OCI-LY7 (cell line): Measurements from ENCODE around the gene CRYAB. TPM values are rescaled to one million over a fixed set of nuclear protein-coding genes. Genes with fewer than 3 reads are reported as not detected.

Experiments used
- BruUV-seq: library from RNA; stranded (reverse); fragments of 400-500 nt; replicated peaks from 2 replicates; lab custom pipeline; 2021; lab: Mats Ljungman, UMichigan
- CTCF ChIA-PET: fragments of 300-600 bp; sonication (Branson Sonifier 250); formaldehyde crosslinking; loops from one replicate; lab custom pipeline; 2022; ENCODE audit warnings: antibody characterized with exemption; ENCODE audit not compliant: unreplicated experiment; lab: Charles Lee
- POLR2A ChIA-PET: fragments of 300-600 bp; sonication (Branson Sonifier 250); formaldehyde crosslinking; loops from one replicate; lab custom pipeline; 2022; ENCODE audit warnings: antibody characterized with exemption; lab: Charles Lee
- DNase-seq: peaks from one replicate; pipeline ENCODE4 v3.0.0-alpha.2; 2015; ENCODE audit warnings: low spot score
- H2AFZ ChIP-seq: fragments of 200-600 bp; sonication (generic), shearing (Covaris generic); 2 replicates; pipeline ENCODE4 v1.6.1; 2014; ENCODE audit warnings: mild to moderate bottlenecking, antibody characterized with exemption, low read length, moderate library complexity
- H3K27ac ChIP-seq: fragments of 200-600 bp; sonication (generic); 2 replicates; pipeline ENCODE4 v1.5.1; 2014; ENCODE audit warnings: mixed run types, low read depth, mild to moderate bottlenecking, moderate library complexity, low read length, inconsistent platforms; ENCODE audit not compliant: poor library complexity, severe bottlenecking
- H3K36me3 ChIP-seq: fragments of 200-600 bp; sonication (generic); 2 replicates; pipeline ENCODE4 v1.6.1; 2014; ENCODE audit warnings: mild to moderate bottlenecking, antibody characterized with exemption, low read length, moderate library complexity, mixed read lengths; ENCODE audit not compliant: insufficient read depth
- H3K4me1 ChIP-seq: fragments of 200-600 bp; sonication (generic); 2 replicates; pipeline ENCODE4 v1.5.1; 2014; ENCODE audit warnings: mild to moderate bottlenecking, low read length; ENCODE audit not compliant: insufficient read depth, poor library complexity, severe bottlenecking
- H3K4me2 ChIP-seq: fragments of 200-600 bp; sonication (generic); 2 replicates; pipeline ENCODE4 v1.6.1; 2014; ENCODE audit warnings: mild to moderate bottlenecking, low read length
- H3K4me3 ChIP-seq: fragments of 200-600 bp; sonication (generic); 2 replicates; pipeline ENCODE4 v1.5.1; 2014; ENCODE audit warnings: mild to moderate bottlenecking, low read depth, low read length; ENCODE audit not compliant: poor library complexity, severe bottlenecking
- H3K79me2 ChIP-seq: fragments of 200-600 bp; sonication (generic); 2 replicates; pipeline ENCODE4 v1.6.1; 2016; ENCODE audit warnings: low read depth, mild to moderate bottlenecking, low read length, moderate library complexity, mixed read lengths; ENCODE audit not compliant: insufficient read depth
- H3K9me2 ChIP-seq: fragments of 200-600 bp; sonication (generic); 2 replicates; pipeline ENCODE4 v1.6.1; 2016; ENCODE audit warnings: mild to moderate bottlenecking, low read length, mixed read lengths; ENCODE audit not compliant: insufficient read depth
- H3K9me3 ChIP-seq: fragments of 200-600 bp; sonication (generic); 2 replicates; pipeline ENCODE4 v1.6.1; 2014; ENCODE audit warnings: mild to moderate bottlenecking, mixed run types, low read length, mixed read lengths
- H4K20me1 ChIP-seq: fragments of 200-600 bp; sonication (generic); 2 replicates; pipeline ENCODE4 v1.6.1; 2014; ENCODE audit warnings: mild to moderate bottlenecking, antibody characterized with exemption, low read length, moderate library complexity, mixed read lengths; ENCODE audit not compliant: insufficient read depth
- CTCF ChIP-seq: fragments of 200-600 bp; sonication (generic); conservative IDR thresholded peaks from 2 replicates; pipeline ENCODE4 v1.5.1; 2014; ENCODE audit warnings: mild to moderate bottlenecking, antibody characterized with exemption, low read length, moderate library complexity, mixed read lengths
- EZH2phosphoT487 ChIP-seq: fragments of 200-600 bp; sonication (generic); IDR thresholded peaks from 2 replicates; pipeline ENCODE4 v1.6.1; 2018; ENCODE audit warnings: low read depth, borderline replicate concordance, mild to moderate bottlenecking, mixed run types, antibody characterized with exemption, low read length, moderate library complexity, mixed read lengths
- intact Hi-C: fragments of 100-400 bp; cut with micrococcal nuclease; formaldehyde crosslinking; loops from one replicate; pipeline ENCODE4 v1.10.0; 2022; ENCODE audit not compliant: unreplicated experiment
- total RNA-seq, 2 experiments: library from RNA; depleted of rRNA in 1 of 2; stranded (reverse); fragments of >200 nt in 1 of 2; shearing (Covaris generic) in 1 of 2; gene quantifications; 2 replicates each; pipeline ENCODE4 v1.2.3, GENCODE V29; 2014 to 2022

CRYAB gene
- total RNA-seq, 2 experiments from 2014 or later = not detected

- Histone ChIP-seq H4K20me1 (no peaks in the 10 kb centered on the region), H3K9me3 (no peaks in the 10 kb centered on the region), H3K4me1 (peaks cover 42% of the 10 kb centered on the region), H2AFZ (peak overlapping the region; percentile 98), H3K79me2 (no peaks in the 10 kb centered on the region), H3K4me2 (peak overlapping the region; percentile 83), H3K9me2 (no peaks in the 10 kb centered on the region), H3K4me3 (peak overlapping the region; percentile 70), H3K36me3 (no peaks in the 10 kb centered on the region), H3K27ac (no peak overlapping the region)
- intact Hi-C loops = loop anchor here (5.0 kb wide), 1 partner anchor 149 kb away; the partner anchor contains the start of genes SDHD and TIMM8B
- CTCF ChIA-PET = interaction anchor here (0.7 to 3.6 kb wide), 3 partner anchors 11 to 44 kb away, joined by 3 to 12 read pairs (median 12); no protein-coding TSS in a partner anchor
- BruUV-seq = no TSS peak
- no peak for TF ChIP-seq CTCF
- POLR2A ChIA-PET = interaction anchor here (0.6 to 6.4 kb wide), 13 partner anchors 8 to 360 kb away, joined by 3 to 54 read pairs (median 3); partner anchors contain the start of genes ALG9, DLAT and NKAPD1
- no peak for DNase-seq
Observed at GRCh38 chr11:111937844-111938243, 26.3 kb upstream of the CRYAB start.

- Histone ChIP-seq H3K4me2 (peak overlapping the region; percentile 83), H3K9me2 (no peaks in the 10 kb centered on the region), H2AFZ (peak overlapping the region; percentile 98), H3K4me1 (peaks cover 42% of the 10 kb centered on the region), H3K79me2 (no peaks in the 10 kb centered on the region), H3K4me3 (peak overlapping the region; percentile 70), H4K20me1 (no peaks in the 10 kb centered on the region), H3K36me3 (no peaks in the 10 kb centered on the region), H3K9me3 (no peaks in the 10 kb centered on the region), H3K27ac (no peak overlapping the region)
- BruUV-seq = no TSS peak
- POLR2A ChIA-PET = interaction anchor here (0.6 to 6.4 kb wide), 10 partner anchors 8 to 360 kb away, joined by 3 to 54 read pairs (median 3); partner anchors contain the start of gene ALG9
- CTCF ChIA-PET = interaction anchor here (0.7 to 3.6 kb wide), 3 partner anchors 11 to 44 kb away, joined by 3 to 12 read pairs (median 12); no protein-coding TSS in a partner anchor
- no peak for DNase-seq
- TF ChIP-seq CTCF = no peak
- TF ChIP-seq EZH2phosphoT487 = no peak
- intact Hi-C loops = loop anchor here (5.0 kb wide), 1 partner anchor 150 kb away; the partner anchor contains the start of genes SDHD and TIMM8B
Observed at GRCh38 chr11:111937461-111937769, 25.8 kb upstream of the CRYAB start.

DNA sequence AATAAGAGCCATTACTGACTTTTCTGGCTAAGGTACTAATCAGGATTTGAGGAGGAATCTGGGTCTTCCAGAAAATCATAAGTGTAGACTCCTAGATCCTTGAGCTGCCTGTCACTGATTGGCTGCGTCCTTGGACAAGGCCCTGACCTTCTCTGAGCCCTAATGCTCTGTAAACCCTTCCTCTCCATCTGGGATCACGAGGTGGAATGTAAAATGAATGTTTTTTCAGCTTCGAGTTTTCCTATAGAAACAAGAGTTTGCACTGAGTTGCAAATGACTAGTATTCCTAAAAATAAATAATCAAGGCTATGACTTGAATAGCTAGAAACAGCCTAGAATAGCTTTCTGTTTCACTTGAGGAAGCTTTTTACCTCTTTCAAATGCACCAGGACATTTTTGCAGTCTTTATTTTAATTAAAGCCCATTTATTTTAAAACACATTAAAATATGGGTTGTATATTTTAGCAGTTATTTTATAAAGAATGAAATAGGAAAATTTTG is 24.5 kb upstream of the CRYAB start:
- no peaks in the 10 kb centered on the region for H3K79me2 ChIP-seq
- no peak for DNase-seq
- ChIA-PET POLR2A (interaction anchor here (0.5 to 6.4 kb wide), 12 partner anchors 8 to 240 kb away, joined by 3 to 54 read pairs (median 5); no protein-coding TSS in a partner anchor), CTCF (no interaction called here)
- H3K27ac ChIP-seq = no peak overlapping the region
- TF ChIP-seq CTCF (no peak), EZH2phosphoT487 (no peak)
- H3K9me3 ChIP-seq = no peaks in the 10 kb centered on the region
- H3K9me2 ChIP-seq = no peaks in the 10 kb centered on the region
- H2AFZ ChIP-seq = peak overlapping the region; percentile 98
- peak overlapping the region; percentile 70 for H3K4me3 ChIP-seq
- intact Hi-C loops = loop anchor here (5.0 kb wide), 1 partner anchor 151 kb away; the partner anchor contains the start of genes SDHD and TIMM8B
- BruUV-seq = no TSS peak
- peaks cover 42% of the 10 kb centered on the region for H3K4me1 ChIP-seq
- H4K20me1 ChIP-seq = no peaks in the 10 kb centered on the region
- H3K36me3 ChIP-seq = no peaks in the 10 kb centered on the region
- H3K4me2 ChIP-seq = peak overlapping the region; percentile 83
